ENCODE results near the gene KCNQ5. TPM values are rescaled to one million over a fixed set of nuclear protein-coding genes. Genes with fewer than 3 reads are reported as not detected.
A peak's percentile ranks its signal among the peaks of the same experiment; 100 is the strongest.
"Not testable (repeated sequence)": the region's sequence is repeated elsewhere in the genome, so short reads cannot be mapped to it uniquely, and the experiment has no call there.

Gene KCNQ5
- polyA plus RNA-seq, 3 donors = not detected

GRCh38 chr6:72976484-72976883 lies 354.6 kb downstream of the KCNQ5 start:
- H2AFZ ChIP-seq (ENCODE audit: insufficient read depth, low read depth, low read length, poor library complexity, severe bottlenecking) = no peak overlapping the region
- H3K9me3 ChIP-seq (replicated peaks in 1 of 2; ENCODE audit: control insufficient read depth in 1 of 2, insufficient read depth in 1 of 2, low read length in 2 of 2) = no peaks in the 10 kb centered on the region
- peaks cover 0 to 2% (median 0%) of the 10 kb centered on the region in 3 donors for H3K27me3 Mint-ChIP-seq (ENCODE audit: low read depth in 3 of 3)
- peaks cover 21% of the 10 kb centered on the region for H3K4me1 Mint-ChIP-seq
- peaks cover 0 to 1% of the 10 kb centered on the region in 2 donors for H3K36me3 Mint-ChIP-seq
- no peak overlapping the region for H3K4me3 ChIP-seq (replicated peaks in 1 of 3; ENCODE audit: low read depth in 2 of 3, low read length in 3 of 3)
- H4K20me1 ChIP-seq (ENCODE audit: insufficient read depth, low read length) = no peaks in the 10 kb centered on the region
- H3K27ac ChIP-seq (ENCODE audit: low read depth in 1 of 2, low read length in 2 of 2) = no peak overlapping the region
- TF ChIP-seq CTCF (IDR thresholded peaks at IDR 0.05) = no peak
- H3K9ac ChIP-seq (ENCODE audit: insufficient read depth, low read length, poor library complexity, severe bottlenecking) = no peak overlapping the region
- no peaks in the 10 kb centered on the region for H3K79me2 ChIP-seq (ENCODE audit: insufficient read depth, low read length)
- no peak overlapping the region for H3K27ac Mint-ChIP-seq
- no peak overlapping the region for H3K4me2 ChIP-seq (replicated peaks; ENCODE audit: extremely low read depth, low read length, poor library complexity, severe bottlenecking)
- H3K4me1 ChIP-seq (ENCODE audit: control insufficient read depth in 1 of 2, insufficient read depth in 2 of 2, low read length in 2 of 2) = peaks cover 0 to 8% of the 10 kb centered on the region in 2 donors
- WGBS (ENCODE audit: insufficient coverage) = no CpG with 5 or more reads among the region's 2 CpGs
- no peak overlapping the region for H3K4me3 Mint-ChIP-seq
- no peak for DNase-seq
- intact Hi-C loops (cut with micrococcal nuclease) = no loop called here
- H3K27me3 ChIP-seq (ENCODE audit: control insufficient read depth in 2 of 2, insufficient read depth in 2 of 2, low read length in 2 of 2) = no peaks in the 10 kb centered on the region
- peaks cover 0 to 13% (median 5%) of the 10 kb centered on the region in 7 donors for H3K9me3 Mint-ChIP-seq
- H3K36me3 ChIP-seq (replicated peaks in 1 of 2; ENCODE audit: control insufficient read depth in 1 of 2, insufficient read depth in 2 of 2, low read length in 2 of 2) = no peaks in the 10 kb centered on the region

GRCh38 chr6:72977114-72977513 lies 355.2 kb downstream of the KCNQ5 start:
- H3K79me2 ChIP-seq (ENCODE audit: insufficient read depth, low read length) = no peaks in the 10 kb centered on the region

GRCh38 chr6:72978808-72979207 lies 356.9 kb downstream of the KCNQ5 start:
- DNase-seq; H3K27ac Mint-ChIP-seq; H3K9ac ChIP-seq (ENCODE audit: insufficient read depth, low read length, poor library complexity, severe bottlenecking); H3K4me2 ChIP-seq (replicated peaks; ENCODE audit: extremely low read depth, low read length, poor library complexity, severe bottlenecking); H2AFZ ChIP-seq (ENCODE audit: insufficient read depth, low read depth, low read length, poor library complexity, severe bottlenecking); H3K9me3 ChIP-seq (replicated peaks in 1 of 2; ENCODE audit: control insufficient read depth in 1 of 2, insufficient read depth in 1 of 2, low read length in 2 of 2); H3K27ac ChIP-seq (ENCODE audit: low read depth in 1 of 2, low read length in 2 of 2); H3K27me3 Mint-ChIP-seq (ENCODE audit: low read depth in 3 of 3); H3K4me3 ChIP-seq (replicated peaks in 1 of 3; ENCODE audit: low read depth in 2 of 3, low read length in 3 of 3); H4K20me1 ChIP-seq (ENCODE audit: insufficient read depth, low read length); H3K27me3 ChIP-seq (ENCODE audit: control insufficient read depth in 2 of 2, insufficient read depth in 2 of 2, low read length in 2 of 2); H3K4me1 ChIP-seq (ENCODE audit: control insufficient read depth in 1 of 2, insufficient read depth in 2 of 2, low read length in 2 of 2); H3K4me3 Mint-ChIP-seq; intact Hi-C loops (cut with micrococcal nuclease); H3K79me2 ChIP-seq (ENCODE audit: insufficient read depth, low read length); H3K36me3 ChIP-seq (replicated peaks in 1 of 2; ENCODE audit: control insufficient read depth in 1 of 2, insufficient read depth in 2 of 2, low read length in 2 of 2); H3K36me3 Mint-ChIP-seq: not testable (repeated sequence)
- no CpG with 5 or more reads among the region's 3 CpGs for WGBS (ENCODE audit: insufficient coverage)
- Mint-ChIP-seq H3K4me1 (peaks cover 21% of the 10 kb centered on the region), H3K9me3 (peaks cover 3 to 30% (median 12%) of the 10 kb centered on the region in 7 donors)

More at GRCh38 chr6:72977114-72977513, 355.2 kb downstream of the KCNQ5 start:
- Histone ChIP-seq H2AFZ (ENCODE audit: insufficient read depth, low read depth, low read length, poor library complexity, severe bottlenecking) (no peak overlapping the region), H3K4me3 (replicated peaks in 1 of 3; ENCODE audit: low read depth in 2 of 3, low read length in 3 of 3) (no peak overlapping the region), H3K9me3 (replicated peaks in 1 of 2; ENCODE audit: control insufficient read depth in 1 of 2, insufficient read depth in 1 of 2, low read length in 2 of 2) (no peaks in the 10 kb centered on the region), H3K9ac (ENCODE audit: insufficient read depth, low read length, poor library complexity, severe bottlenecking) (no peak overlapping the region), H3K36me3 (replicated peaks in 1 of 2; ENCODE audit: control insufficient read depth in 1 of 2, insufficient read depth in 2 of 2, low read length in 2 of 2) (no peaks in the 10 kb centered on the region), H3K27me3 (ENCODE audit: control insufficient read depth in 2 of 2, insufficient read depth in 2 of 2, low read length in 2 of 2) (no peaks in the 10 kb centered on the region), H4K20me1 (ENCODE audit: insufficient read depth, low read length) (no peaks in the 10 kb centered on the region), H3K4me1 (ENCODE audit: control insufficient read depth in 1 of 2, insufficient read depth in 2 of 2, low read length in 2 of 2) (peaks cover 0 to 8% of the 10 kb centered on the region in 2 donors), H3K4me2 (replicated peaks; ENCODE audit: extremely low read depth, low read length, poor library complexity, severe bottlenecking) (no peak overlapping the region), H3K27ac (ENCODE audit: low read depth in 1 of 2, low read length in 2 of 2) (no peak overlapping the region)
- peak overlapping the region in 3 of 7 donors; percentile 25 to 51 (median 33) for H3K27ac Mint-ChIP-seq
- peaks cover 0 to 2% (median 1%) of the 10 kb centered on the region in 3 donors for H3K27me3 Mint-ChIP-seq (ENCODE audit: low read depth in 3 of 3)
- peaks cover 0 to 1% of the 10 kb centered on the region in 2 donors for H3K36me3 Mint-ChIP-seq
- H3K9me3 Mint-ChIP-seq = peaks cover 0 to 16% (median 8%) of the 10 kb centered on the region in 7 donors
- WGBS (ENCODE audit: insufficient coverage) = 14% methylated on average over 1 of the region's 1 CpG
- intact Hi-C loops (cut with micrococcal nuclease) = no loop called here
- TF ChIP-seq CTCF (IDR thresholded peaks at IDR 0.05) = no peak
- no peak for DNase-seq
- peaks cover 21% of the 10 kb centered on the region for H3K4me1 Mint-ChIP-seq
- H3K4me3 Mint-ChIP-seq = peak overlapping the region in 1 of 2 donors; percentile 49

All from CD14-positive monocyte (primary cell).